Panc1 (cell line): ENCODE data around the gene HOXA7. TPM values are rescaled to one million over a fixed set of nuclear protein-coding genes. Genes with fewer than 3 reads are reported as not detected.

Source experiments
- ATAC-seq: fragments of 200-7000 bp; cut with Tn5 transposase; 2 replicates; pipeline ENCODE4 v1.9.1; 2020; ENCODE audit warnings: mild to moderate bottlenecking, moderate library complexity
- BruUV-seq: library from RNA; stranded (reverse); fragments of 400-500 nt; replicated peaks from 2 replicates; lab custom pipeline; 2021; lab: Mats Ljungman, UMichigan
- CTCF ChIA-PET: fragments of 300-600 bp; sonication (Branson Sonifier 250); formaldehyde crosslinking; loops from one replicate; lab custom pipeline; 2022; ENCODE audit warnings: antibody characterized with exemption; lab: Charles Lee
- POLR2A ChIA-PET: fragments of 300-600 bp; sonication (Branson Sonifier 250); formaldehyde crosslinking; loops from one replicate; lab custom pipeline; 2022; ENCODE audit warnings: antibody characterized with exemption; lab: Charles Lee
- DNase-seq: peaks from one replicate; pipeline ENCODE4 v3.0.0-alpha.2; 2010; ENCODE audit warnings: low read depth, low spot score
- H3K27ac ChIP-seq: 2 replicates; pipeline ENCODE4 v1.5.1; 2011; ENCODE audit warnings: mild to moderate bottlenecking, low read length, inconsistent platforms
- H3K27me3 ChIP-seq: fragments of 200-500 bp; sonication (Bioruptor generic); 2 replicates; pipeline ENCODE4 v1.6.0; 2014; ENCODE audit warnings: low read length, inconsistent platforms; ENCODE audit not compliant: control insufficient read depth, insufficient read depth
- H3K36me3 ChIP-seq: fragments of 200-500 bp; sonication (Bioruptor generic); 2 replicates; pipeline ENCODE4 v1.5.1; 2014; ENCODE audit warnings: inconsistent platforms, mild to moderate bottlenecking, low read length, moderate library complexity; ENCODE audit not compliant: control insufficient read depth, insufficient read depth
- H3K4me1 ChIP-seq: 2 replicates; pipeline ENCODE4 v1.5.1; 2011; ENCODE audit warnings: inconsistent platforms, mild to moderate bottlenecking, low read length, moderate library complexity; ENCODE audit not compliant: control insufficient read depth, insufficient read depth
- H3K4me3 ChIP-seq, 2 experiments: 2 replicates each; pipeline ENCODE4 v1.5.1; 2011 to 2012; ENCODE audit warnings: low read depth in 2 of 2, low read length in 2 of 2, mild to moderate bottlenecking in 2 of 2, inconsistent platforms in 1 of 2, moderate library complexity in 1 of 2
- H3K9me3 ChIP-seq: fragments of 200-500 bp; sonication (Bioruptor generic); 2 replicates; pipeline ENCODE4 v1.5.1; 2014; ENCODE audit warnings: low read depth, mild to moderate bottlenecking, inconsistent platforms, low read length, moderate library complexity; ENCODE audit not compliant: control insufficient read depth, insufficient read depth
- POLR2AphosphoS5 ChIP-seq: IDR thresholded peaks from 2 replicates; pipeline ENCODE4 v1.6.1; 2012; ENCODE audit warnings: mild to moderate bottlenecking, low read depth, low read length, moderate library complexity
- SIN3A ChIP-seq: IDR thresholded peaks from 2 replicates; pipeline ENCODE4 v1.6.1; 2012; ENCODE audit warnings: low read depth, mild to moderate bottlenecking, low read length, moderate library complexity, borderline replicate concordance; ENCODE audit not compliant: insufficient read depth
- TCF7L2 ChIP-seq: IDR thresholded peaks from 2 replicates; pipeline ENCODE4 v1.6.1; 2011; ENCODE audit warnings: mild to moderate bottlenecking, low read depth, low read length, inconsistent platforms
- in situ Hi-C: cut with HindIII; loops from 2 replicates; pipeline ENCODE4 v1.10.0; 2016; ENCODE audit warnings: low sequenced_read_pairs, low pct_unique_long_range_greater_than_20kb
- intact Hi-C: fragments of 100-400 bp; cut with micrococcal nuclease; formaldehyde crosslinking; loops from one replicate; pipeline ENCODE4 v1.10.0; 2022; ENCODE audit not compliant: unreplicated experiment
- total RNA-seq: library from RNA; stranded (reverse); gene quantifications from one replicate; pipeline ENCODE4 v1.2.1, GENCODE V29; 2021; ENCODE audit not compliant: unreplicated experiment
- TF ChIP-seq, protein P1 (sequence below), 2 experiments: IDR thresholded peaks; 2 replicates each; pipeline ENCODE4 v1.6.1; 2011 to 2012; ENCODE audit warnings: low read depth in 2 of 2, control low read depth in 1 of 2, low read length in 1 of 2, mild to moderate bottlenecking in 1 of 2, moderate library complexity in 1 of 2; ENCODE audit not compliant: insufficient read depth in 1 of 2
- TF ChIP-seq, protein P2 (sequence below): fragments of 450-650 bp; IDR thresholded peaks from 2 replicates; pipeline ENCODE4 v1.5.1; 2017; ENCODE audit warnings: mild to moderate bottlenecking

HOXA7 gene
- total RNA-seq, 1 experiment from 2014 or later = not detected

DNA sequence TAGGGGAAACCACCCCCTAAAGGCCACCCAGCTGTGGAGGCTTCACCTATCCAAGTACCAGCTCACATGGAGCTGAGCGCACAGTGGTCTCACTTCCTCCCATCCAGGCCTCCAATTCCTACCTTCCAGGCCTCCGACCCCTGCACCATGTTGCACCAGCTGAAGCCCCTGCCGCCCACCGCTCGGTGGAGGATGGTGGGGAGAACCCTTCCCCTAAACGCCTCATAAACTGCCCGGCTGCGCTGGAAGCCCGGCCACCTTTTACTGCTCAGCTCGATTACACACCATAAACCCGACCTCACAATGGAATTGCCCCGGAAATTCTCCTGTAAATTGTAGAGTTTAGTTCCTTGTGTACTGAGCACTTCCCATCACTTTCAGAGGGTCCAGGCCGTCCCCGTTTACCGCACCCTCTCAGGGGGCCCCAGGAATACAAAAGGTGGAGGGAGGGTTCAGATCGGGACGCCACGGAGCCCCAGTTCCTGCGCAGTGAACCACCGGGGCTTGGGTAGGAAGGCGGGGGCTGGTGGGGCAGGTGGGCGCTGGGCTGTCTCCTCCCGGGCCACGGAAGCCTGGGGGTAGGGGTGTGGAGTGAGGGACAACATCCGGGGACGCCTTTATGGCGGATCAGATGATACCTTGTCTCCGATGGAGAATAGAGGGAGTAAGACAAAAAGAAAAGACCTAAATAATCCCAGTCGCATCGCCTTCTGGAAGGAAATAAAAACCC is 1.4 kb upstream of the HOXA7 start:
- no peaks in the 10 kb centered on the region; the same call in 1 of the 2 replicates for H3K36me3 ChIP-seq
- H3K27ac ChIP-seq = no peak overlapping the region
- no peaks in the 10 kb centered on the region for H3K27me3 ChIP-seq
- intact Hi-C loops = no loop called here
- CTCF ChIA-PET = no interaction called here
- BruUV-seq = no TSS peak
- POLR2A ChIA-PET = no interaction called here
- in situ Hi-C loops = no loop called here
- no peak for ATAC-seq
- H3K4me1 ChIP-seq = 0 out of 2 replicates have a peak, but pooled peaks cover 3% of the 10 kb centered on the region
- H3K9me3 ChIP-seq = no peaks in the 10 kb centered on the region
- DNase-seq = no peak
- H3K4me3 ChIP-seq = no peak overlapping the region
- TF ChIP-seq, protein P1, sequence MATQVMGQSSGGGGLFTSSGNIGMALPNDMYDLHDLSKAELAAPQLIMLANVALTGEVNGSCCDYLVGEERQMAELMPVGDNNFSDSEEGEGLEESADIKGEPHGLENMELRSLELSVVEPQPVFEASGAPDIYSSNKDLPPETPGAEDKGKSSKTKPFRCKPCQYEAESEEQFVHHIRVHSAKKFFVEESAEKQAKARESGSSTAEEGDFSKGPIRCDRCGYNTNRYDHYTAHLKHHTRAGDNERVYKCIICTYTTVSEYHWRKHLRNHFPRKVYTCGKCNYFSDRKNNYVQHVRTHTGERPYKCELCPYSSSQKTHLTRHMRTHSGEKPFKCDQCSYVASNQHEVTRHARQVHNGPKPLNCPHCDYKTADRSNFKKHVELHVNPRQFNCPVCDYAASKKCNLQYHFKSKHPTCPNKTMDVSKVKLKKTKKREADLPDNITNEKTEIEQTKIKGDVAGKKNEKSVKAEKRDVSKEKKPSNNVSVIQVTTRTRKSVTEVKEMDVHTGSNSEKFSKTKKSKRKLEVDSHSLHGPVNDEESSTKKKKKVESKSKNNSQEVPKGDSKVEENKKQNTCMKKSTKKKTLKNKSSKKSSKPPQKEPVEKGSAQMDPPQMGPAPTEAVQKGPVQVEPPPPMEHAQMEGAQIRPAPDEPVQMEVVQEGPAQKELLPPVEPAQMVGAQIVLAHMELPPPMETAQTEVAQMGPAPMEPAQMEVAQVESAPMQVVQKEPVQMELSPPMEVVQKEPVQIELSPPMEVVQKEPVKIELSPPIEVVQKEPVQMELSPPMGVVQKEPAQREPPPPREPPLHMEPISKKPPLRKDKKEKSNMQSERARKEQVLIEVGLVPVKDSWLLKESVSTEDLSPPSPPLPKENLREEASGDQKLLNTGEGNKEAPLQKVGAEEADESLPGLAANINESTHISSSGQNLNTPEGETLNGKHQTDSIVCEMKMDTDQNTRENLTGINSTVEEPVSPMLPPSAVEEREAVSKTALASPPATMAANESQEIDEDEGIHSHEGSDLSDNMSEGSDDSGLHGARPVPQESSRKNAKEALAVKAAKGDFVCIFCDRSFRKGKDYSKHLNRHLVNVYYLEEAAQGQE (IDR thresholded peaks at IDR 0.05; ENCODE audit: insufficient read depth in 1 of 2, low read depth in 2 of 2, low read length in 1 of 2) = no peak
- no peak for TF ChIP-seq POLR2AphosphoS5
- TF ChIP-seq, protein P2, sequence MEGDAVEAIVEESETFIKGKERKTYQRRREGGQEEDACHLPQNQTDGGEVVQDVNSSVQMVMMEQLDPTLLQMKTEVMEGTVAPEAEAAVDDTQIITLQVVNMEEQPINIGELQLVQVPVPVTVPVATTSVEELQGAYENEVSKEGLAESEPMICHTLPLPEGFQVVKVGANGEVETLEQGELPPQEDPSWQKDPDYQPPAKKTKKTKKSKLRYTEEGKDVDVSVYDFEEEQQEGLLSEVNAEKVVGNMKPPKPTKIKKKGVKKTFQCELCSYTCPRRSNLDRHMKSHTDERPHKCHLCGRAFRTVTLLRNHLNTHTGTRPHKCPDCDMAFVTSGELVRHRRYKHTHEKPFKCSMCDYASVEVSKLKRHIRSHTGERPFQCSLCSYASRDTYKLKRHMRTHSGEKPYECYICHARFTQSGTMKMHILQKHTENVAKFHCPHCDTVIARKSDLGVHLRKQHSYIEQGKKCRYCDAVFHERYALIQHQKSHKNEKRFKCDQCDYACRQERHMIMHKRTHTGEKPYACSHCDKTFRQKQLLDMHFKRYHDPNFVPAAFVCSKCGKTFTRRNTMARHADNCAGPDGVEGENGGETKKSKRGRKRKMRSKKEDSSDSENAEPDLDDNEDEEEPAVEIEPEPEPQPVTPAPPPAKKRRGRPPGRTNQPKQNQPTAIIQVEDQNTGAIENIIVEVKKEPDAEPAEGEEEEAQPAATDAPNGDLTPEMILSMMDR = no peak
- TF ChIP-seq TCF7L2 = no peak
- no peak for TF ChIP-seq SIN3A

DNA sequence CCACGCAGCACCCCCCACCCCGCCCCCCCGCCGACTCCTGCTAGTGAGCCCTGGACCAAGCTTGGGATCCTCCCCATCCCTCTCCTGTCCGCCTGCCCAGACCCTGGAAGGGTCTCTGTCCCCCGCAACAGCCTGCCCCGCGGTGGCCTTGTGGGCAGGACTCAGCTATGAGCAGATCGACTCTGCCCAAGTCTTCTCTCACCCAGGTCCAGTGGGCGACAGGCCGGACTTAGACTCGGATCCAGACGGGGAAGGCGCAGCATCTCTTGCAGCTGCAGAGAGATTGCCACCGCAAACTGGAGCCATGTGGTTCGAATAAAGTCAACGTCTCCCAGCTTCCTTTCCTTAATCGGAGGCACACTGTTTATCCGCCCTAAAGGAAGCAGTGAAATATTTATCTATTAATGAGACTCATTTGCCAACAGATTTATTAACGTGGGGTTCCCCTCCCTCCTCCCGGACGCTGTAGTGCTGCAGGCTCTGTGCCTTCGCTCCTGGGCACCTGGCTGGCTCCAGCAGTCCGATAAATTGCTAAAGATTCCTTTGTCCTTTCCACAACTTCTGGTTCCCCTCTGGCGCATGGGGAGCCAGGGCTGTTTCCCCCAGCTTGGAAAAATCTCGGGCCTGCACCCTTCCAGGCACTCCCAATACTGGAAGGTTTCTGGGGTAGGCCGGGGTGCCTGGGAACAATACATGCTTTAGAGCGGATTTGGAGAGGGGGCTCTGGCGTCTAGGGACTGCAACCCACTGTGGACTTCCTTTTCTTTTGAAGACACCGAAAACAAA is 634 bp upstream of the HOXA7 start:
- ChIA-PET POLR2A (no interaction called here), CTCF (interaction anchor here (0.6 kb wide), 2 partner anchors 65 to 301 kb away, joined by 3 to 8 read pairs; no protein-coding TSS in a partner anchor)
- H3K9me3 ChIP-seq = no peaks in the 10 kb centered on the region
- H3K27me3 ChIP-seq = no peaks in the 10 kb centered on the region
- 0 out of 2 replicates have a peak, but pooled peaks cover 3% of the 10 kb centered on the region for H3K4me1 ChIP-seq
- DNase-seq (no peak), ATAC-seq (no peak)
- TF ChIP-seq SIN3A (no peak), POLR2AphosphoS5 (no peak), TCF7L2 (no peak)
- TF ChIP-seq, protein P1 (IDR thresholded peaks at IDR 0.05; ENCODE audit: insufficient read depth in 1 of 2, low read depth in 2 of 2, low read length in 1 of 2) = no peak
- TF ChIP-seq, protein P2 = no peak
- intact Hi-C loops = no loop called here
- no peaks in the 10 kb centered on the region; the same call in 1 of the 2 replicates for H3K36me3 ChIP-seq
- no peak overlapping the region for H3K27ac ChIP-seq
- in situ Hi-C loops = no loop called here
- BruUV-seq = no TSS peak
- no peak overlapping the region for H3K4me3 ChIP-seq
